Esophagus squamous epithelium (tissue), 5 donors: ENCODE measurements around the gene TMEM63A. TPM values are rescaled to one million over a fixed set of nuclear protein-coding genes. Genes with fewer than 3 reads are reported as not detected.

Source experiments
- DNase-seq: peaks from one replicate; lab custom pipeline; 2025; lab: John Stamatoyannopoulos, UW
- H3K27ac ChIP-seq, 4 donors: fragments of 200-600 bp; sonication (generic); one replicate each; pipeline ENCODE4 v1.5.1; 2016 to 2019; ENCODE audit warnings: mild to moderate bottlenecking in 1 of 4
- H3K27me3 ChIP-seq, 4 donors: fragments of 200-600 bp; sonication (generic); 1 replicate in 3 of 4; 2 replicates in 1 of 4; pipeline versions ENCODE4 v1.5.1 to v1.6.0; 2017 to 2021; ENCODE audit warnings: antibody characterized with exemption in 1 of 4
- H3K36me3 ChIP-seq, 3 donors: fragments of 200-600 bp; sonication (generic); one replicate each; pipeline ENCODE4 v1.5.1; 2016 to 2019
- H3K4me1 ChIP-seq, 3 donors: fragments of 200-600 bp; sonication (generic); one replicate each; pipeline ENCODE4 v1.5.1; 2017 to 2019
- H3K4me3 ChIP-seq, 4 donors: fragments of 200-600 bp; sonication (generic); 1 replicate in 3 of 4; 2 replicates in 1 of 4; pipeline ENCODE4 v1.5.1; 2016 to 2019; ENCODE audit warnings: mild to moderate bottlenecking in 2 of 4, moderate library complexity in 1 of 4
- H3K9me3 ChIP-seq, 3 donors: fragments of 200-600 bp; sonication (generic); one replicate each; pipeline ENCODE4 v1.5.1; 2016 to 2019
- POLR2A ChIP-seq, 4 donors: fragments of 450-650 bp; IDR thresholded peaks; one replicate each; pipeline ENCODE4 v1.6.1; 2017; ENCODE audit warnings: antibody characterized with exemption in 4 of 4, mild to moderate bottlenecking in 4 of 4, moderate library complexity in 3 of 4
- WGBS, 2 donors: methylation state at CpG; one replicate each; pipeline ENCODE4 v1.1.5; 2018; 5-methylcytosine and 5-hydroxymethylcytosine counted together
- intact Hi-C: fragments of 100-400 bp; cut with DNase I; formaldehyde crosslinking; loops from one replicate; pipeline ENCODE4 v1.15.0; 2022
- total RNA-seq, 4 donors: library from RNA; depleted of rRNA; stranded (reverse); fragments of >200 nt; gene quantifications; one replicate each; pipeline ENCODE4 v1.1.0, GENCODE V29; 2016
- TF ChIP-seq, protein P1 (sequence below), 6 experiments: fragments of 450-650 bp in 4 of 6; fragments of 200-600 bp in 2 of 6; sonication (generic) in 2 of 6; IDR thresholded peaks; one replicate each; pipeline ENCODE4 v1.5.1; 2016 to 2019; ENCODE audit warnings: antibody characterized with exemption in 6 of 6, mild to moderate bottlenecking in 4 of 6, moderate library complexity in 4 of 6
- donor health status: DM: yes; HTN: yes; CAD: no.

The TMEM63A gene
- total RNA-seq, 4 donors from 2014 or later, result 9.8 to 27.1 (median 18.3) TPM

DNA sequence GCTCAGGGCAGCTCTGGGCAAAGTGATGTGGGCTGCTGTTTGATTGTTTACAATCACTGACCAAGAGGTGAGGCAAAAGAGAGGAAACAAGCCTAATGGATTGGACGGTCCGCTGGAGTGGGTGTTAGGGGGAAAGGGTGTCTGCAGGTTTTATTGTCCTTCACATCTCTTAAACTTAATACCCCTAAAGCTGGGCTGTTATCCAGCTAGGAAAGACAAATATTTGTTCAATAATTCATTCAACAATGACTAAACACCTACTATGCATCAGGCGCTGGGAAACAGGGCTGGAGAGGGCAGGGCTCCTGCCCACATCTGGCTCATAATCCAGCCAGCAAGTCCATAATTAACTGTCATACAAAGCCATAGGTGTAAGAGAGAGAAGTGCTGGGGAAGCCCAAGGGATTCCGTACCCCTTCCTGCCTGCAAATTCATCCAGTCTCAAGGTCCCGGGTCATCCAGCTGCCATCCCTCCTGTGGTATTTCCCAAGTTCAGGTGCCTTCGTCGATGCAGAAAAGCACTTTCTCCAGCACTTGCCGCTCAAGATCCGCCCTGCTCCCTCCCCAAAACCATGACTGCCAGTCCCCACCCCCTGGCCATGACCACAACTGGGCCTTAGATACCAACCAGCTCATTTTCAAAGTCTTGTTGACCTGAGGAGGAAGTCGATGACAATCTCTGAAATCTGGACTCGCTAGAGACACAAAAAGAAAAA, 10.7 kb downstream of the TMEM63A start:
- no peak overlapping the region for H3K4me3 ChIP-seq
- WGBS, 2 donors, result 70 to 75% methylated on average over 10 to 11 of the region's 11 CpGs
- H3K27ac ChIP-seq, result no peak overlapping the region
- TF ChIP-seq, protein P1, sequence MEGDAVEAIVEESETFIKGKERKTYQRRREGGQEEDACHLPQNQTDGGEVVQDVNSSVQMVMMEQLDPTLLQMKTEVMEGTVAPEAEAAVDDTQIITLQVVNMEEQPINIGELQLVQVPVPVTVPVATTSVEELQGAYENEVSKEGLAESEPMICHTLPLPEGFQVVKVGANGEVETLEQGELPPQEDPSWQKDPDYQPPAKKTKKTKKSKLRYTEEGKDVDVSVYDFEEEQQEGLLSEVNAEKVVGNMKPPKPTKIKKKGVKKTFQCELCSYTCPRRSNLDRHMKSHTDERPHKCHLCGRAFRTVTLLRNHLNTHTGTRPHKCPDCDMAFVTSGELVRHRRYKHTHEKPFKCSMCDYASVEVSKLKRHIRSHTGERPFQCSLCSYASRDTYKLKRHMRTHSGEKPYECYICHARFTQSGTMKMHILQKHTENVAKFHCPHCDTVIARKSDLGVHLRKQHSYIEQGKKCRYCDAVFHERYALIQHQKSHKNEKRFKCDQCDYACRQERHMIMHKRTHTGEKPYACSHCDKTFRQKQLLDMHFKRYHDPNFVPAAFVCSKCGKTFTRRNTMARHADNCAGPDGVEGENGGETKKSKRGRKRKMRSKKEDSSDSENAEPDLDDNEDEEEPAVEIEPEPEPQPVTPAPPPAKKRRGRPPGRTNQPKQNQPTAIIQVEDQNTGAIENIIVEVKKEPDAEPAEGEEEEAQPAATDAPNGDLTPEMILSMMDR (IDR thresholded peaks at IDR 0.05), result no peak
- TF ChIP-seq POLR2A (IDR thresholded peaks at IDR 0.05), result no peak
- H3K4me1 ChIP-seq, result peaks cover 0 to 45% (median 5%) of the 10 kb centered on the region in 3 donors
- H3K36me3 ChIP-seq, result peaks cover 10 to 92% (median 18%) of the 10 kb centered on the region in 3 donors
- no peak for DNase-seq
- H3K27me3 ChIP-seq, result no peaks in the 10 kb centered on the region
- H3K9me3 ChIP-seq, result no peaks in the 10 kb centered on the region
- intact Hi-C loops, result no loop called here

GRCh38 chr1:225870911-225871310, 11.3 kb downstream of the TMEM63A start:
- Histone ChIP-seq H3K4me1 (peaks cover 0 to 45% (median 8%) of the 10 kb centered on the region in 3 donors), H3K27ac (no peak overlapping the region), H3K9me3 (no peaks in the 10 kb centered on the region), H3K36me3 (peaks cover 11 to 93% (median 20%) of the 10 kb centered on the region in 3 donors), H3K27me3 (no peaks in the 10 kb centered on the region), H3K4me3 (no peak overlapping the region)
- WGBS, 2 donors, result 55 to 64% methylated on average over 3 of the region's 3 CpGs
- DNase-seq, result no peak
- intact Hi-C loops, result no loop called here
- TF ChIP-seq, protein P1 (IDR thresholded peaks at IDR 0.05), result no peak

- H3K36me3 ChIP-seq, result peaks cover 24 to 93% (median 25%) of the 10 kb centered on the region in 3 donors
- WGBS, 2 donors, result 87 to 97% methylated on average over 7 of the region's 8 CpGs
- DNase-seq, result no peak
- no peaks in the 10 kb centered on the region for H3K27me3 ChIP-seq
- H3K9me3 ChIP-seq, result no peaks in the 10 kb centered on the region
- TF ChIP-seq, protein P1 (IDR thresholded peaks at IDR 0.05), result no peak
- TF ChIP-seq POLR2A (IDR thresholded peaks at IDR 0.05), result no peak
- intact Hi-C loops, result no loop called here
- no peak overlapping the region for H3K27ac ChIP-seq
- peaks cover 0 to 35% (median 3%) of the 10 kb centered on the region in 3 donors for H3K4me1 ChIP-seq
- no peak overlapping the region for H3K4me3 ChIP-seq
These were observed 13.4 kb downstream of the TMEM63A start for GRCh38 chr1:225868631-225869330.

DNA sequence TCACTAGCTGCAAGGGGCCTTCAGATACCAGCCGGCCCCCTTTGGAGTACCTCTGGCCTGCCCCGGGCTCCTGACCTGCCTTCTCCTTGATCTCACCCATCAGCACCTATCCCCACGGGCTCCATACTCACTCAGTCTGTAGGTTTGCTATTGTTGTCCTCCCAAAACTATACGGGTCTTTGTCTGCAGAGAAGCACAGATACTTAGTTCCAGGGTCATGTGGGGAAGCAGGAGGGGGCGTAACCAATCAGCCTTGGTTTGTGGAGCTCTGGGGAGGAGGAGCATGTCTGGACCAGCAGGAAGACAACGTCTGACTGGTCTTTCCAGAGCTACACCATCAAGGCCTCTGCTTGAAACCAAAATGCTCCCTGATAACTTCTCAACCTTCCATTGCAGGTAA, 15.2 kb downstream of the TMEM63A start:
- peaks cover 33 to 99% (median 34%) of the 10 kb centered on the region in 3 donors for H3K36me3 ChIP-seq
- peaks cover 0 to 27% (median 3%) of the 10 kb centered on the region in 3 donors for H3K4me1 ChIP-seq
- no peak overlapping the region for H3K4me3 ChIP-seq
- 60 to 81% methylated on average over 6 of the region's 6 CpGs for WGBS, 2 donors
- H3K27ac ChIP-seq, result no peak overlapping the region
- no peaks in the 10 kb centered on the region for H3K9me3 ChIP-seq
- no peak for DNase-seq
- TF ChIP-seq, protein P1 (IDR thresholded peaks at IDR 0.05), result no peak
- no peak for TF ChIP-seq POLR2A (IDR thresholded peaks at IDR 0.05)
- no peaks in the 10 kb centered on the region for H3K27me3 ChIP-seq
- intact Hi-C loops, result no loop called here
